Psoas muscle (tissue), 8 donors: ENCODE results near the gene PRR23C. TPM values are rescaled to one million over a fixed set of nuclear protein-coding genes. Genes with fewer than 3 reads are reported as not detected.

Source experiments
- ATAC-seq, 4 donors: fragments of 200-7000 bp; cut with Tn5 transposase; one replicate each; pipeline ENCODE4 v1.9.1; 2020; ENCODE audit warnings: moderate library complexity in 3 of 4, mild to moderate bottlenecking in 2 of 4
- DNase-seq, 2 donors: peaks; one replicate each; pipeline ENCODE4 v3.0.0-alpha.2; 2020
- H3K27ac ChIP-seq: fragments of 200-600 bp; one replicate; pipeline ENCODE4 v1.8.0; 2022
- H3K27me3 ChIP-seq, 3 donors: fragments of 200-600 bp in 1 of 3; one replicate each; pipeline versions ENCODE4 v1.6.1 to v1.8.0; 2013 to 2022; ENCODE audit warnings: low read length in 2 of 3, mild to moderate bottlenecking in 2 of 3, moderate library complexity in 1 of 3; ENCODE audit not compliant: insufficient read depth in 3 of 3
- H3K36me3 ChIP-seq, 2 donors: fragments of 200-600 bp in 1 of 2; one replicate each; pipeline versions ENCODE4 v1.6.1 to v1.8.0; 2013 to 2022; ENCODE audit warnings: low read depth in 1 of 2, mild to moderate bottlenecking in 1 of 2, moderate library complexity in 1 of 2; ENCODE audit not compliant: insufficient read depth in 1 of 2
- H3K4me1 ChIP-seq: fragments of 200-600 bp; one replicate; pipeline ENCODE4 v1.8.0; 2022
- H3K4me3 ChIP-seq: fragments of 200-600 bp; one replicate; pipeline ENCODE4 v1.8.0; 2022; ENCODE audit warnings: mild to moderate bottlenecking
- H3K9me3 ChIP-seq: fragments of 200-600 bp; one replicate; pipeline ENCODE4 v1.8.0; 2022
- WGBS, 3 donors: extraction: QIAGEN DNeasy Blood & Tissue Kit; methylation state at CpG; one replicate each; pipeline versions ENCODE4 v1.1.6 to v1.1.7; 2013; 5-methylcytosine and 5-hydroxymethylcytosine counted together
- intact Hi-C, 2 donors: fragments of 100-400 bp; cut with DNase I; formaldehyde crosslinking; loops; one replicate each; pipeline versions ENCODE4 v1.11.0 to v1.14.2; 2022
- polyA plus RNA-seq, 3 donors: library from polyadenylated mRNA; stranded (reverse); fragments of 200-250 nt; gene quantifications; one replicate each; pipeline ENCODE4 v1.2.3, GENCODE V29; 2013
- total RNA-seq, 4 donors: library from RNA; stranded (reverse); fragmentation: NEBNext Ultra II Directional in 2 of 4; extraction: Animal tissue kit (Norgen Biotek cat#: 25700) in 2 of 4; gene quantifications; one replicate each; pipeline versions ENCODE4 v1.2.1 to v1.2.4, GENCODE V29; 2021 to 2023
- TF ChIP-seq, protein P1 (sequence below): fragments of 200-600 bp; IDR thresholded peaks from one replicate; pipeline ENCODE4 v1.8.0; 2022; ENCODE audit warnings: antibody characterized with exemption
- donor health status: healthy with polysubstance abuse.
- donor health status: DM: no; HTN: no; CAD: no; lungs with moderate emphysema.
- donor health status: Bipolar disorder and iron deficiency.
- donor health status: healthy.
- donor health status: DM: yes; HTN: yes; CAD: no.
- donor health status: DM: no; HTN: no; CAD: no.
- donor health status: DM: no; HTN: no; CAD: no.
- donor health status: DM: yes; HTN: yes; CAD: no.

Gene PRR23C
- total and polyA plus RNA-seq, 7 donors: not detected

DNA sequence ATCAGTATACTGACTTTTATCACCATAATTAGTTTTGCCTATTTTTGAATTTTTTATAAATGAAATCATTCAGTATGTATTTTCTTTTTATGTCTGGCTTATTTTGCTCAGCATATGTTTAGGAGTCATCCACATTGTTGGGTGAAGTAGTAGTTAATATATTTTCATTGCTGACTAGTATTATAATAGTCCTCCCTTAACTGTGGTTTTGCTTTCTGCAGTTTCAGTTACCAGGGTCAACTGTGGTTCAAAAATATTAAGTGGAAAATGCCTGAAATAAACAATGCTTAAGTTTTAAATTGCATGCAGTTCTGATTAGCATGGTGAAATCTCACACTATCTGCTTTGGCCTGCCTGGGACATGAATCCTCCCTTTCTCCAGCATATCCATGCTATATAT is 39.5 kb upstream of the PRR23C start:
- no peaks in the 10 kb centered on the region for H3K36me3 ChIP-seq
- H3K27ac ChIP-seq: no peak overlapping the region
- no peak for ATAC-seq
- no peak overlapping the region for H3K4me3 ChIP-seq
- intact Hi-C loops: no loop called here
- H3K4me1 ChIP-seq: no peaks in the 10 kb centered on the region
- DNase-seq: no peak
- peaks cover 0 to 5% (median 0%) of the 10 kb centered on the region in 3 donors for H3K27me3 ChIP-seq
- no peaks in the 10 kb centered on the region for H3K9me3 ChIP-seq
- TF ChIP-seq, protein P1, sequence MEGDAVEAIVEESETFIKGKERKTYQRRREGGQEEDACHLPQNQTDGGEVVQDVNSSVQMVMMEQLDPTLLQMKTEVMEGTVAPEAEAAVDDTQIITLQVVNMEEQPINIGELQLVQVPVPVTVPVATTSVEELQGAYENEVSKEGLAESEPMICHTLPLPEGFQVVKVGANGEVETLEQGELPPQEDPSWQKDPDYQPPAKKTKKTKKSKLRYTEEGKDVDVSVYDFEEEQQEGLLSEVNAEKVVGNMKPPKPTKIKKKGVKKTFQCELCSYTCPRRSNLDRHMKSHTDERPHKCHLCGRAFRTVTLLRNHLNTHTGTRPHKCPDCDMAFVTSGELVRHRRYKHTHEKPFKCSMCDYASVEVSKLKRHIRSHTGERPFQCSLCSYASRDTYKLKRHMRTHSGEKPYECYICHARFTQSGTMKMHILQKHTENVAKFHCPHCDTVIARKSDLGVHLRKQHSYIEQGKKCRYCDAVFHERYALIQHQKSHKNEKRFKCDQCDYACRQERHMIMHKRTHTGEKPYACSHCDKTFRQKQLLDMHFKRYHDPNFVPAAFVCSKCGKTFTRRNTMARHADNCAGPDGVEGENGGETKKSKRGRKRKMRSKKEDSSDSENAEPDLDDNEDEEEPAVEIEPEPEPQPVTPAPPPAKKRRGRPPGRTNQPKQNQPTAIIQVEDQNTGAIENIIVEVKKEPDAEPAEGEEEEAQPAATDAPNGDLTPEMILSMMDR: no peak

DNA sequence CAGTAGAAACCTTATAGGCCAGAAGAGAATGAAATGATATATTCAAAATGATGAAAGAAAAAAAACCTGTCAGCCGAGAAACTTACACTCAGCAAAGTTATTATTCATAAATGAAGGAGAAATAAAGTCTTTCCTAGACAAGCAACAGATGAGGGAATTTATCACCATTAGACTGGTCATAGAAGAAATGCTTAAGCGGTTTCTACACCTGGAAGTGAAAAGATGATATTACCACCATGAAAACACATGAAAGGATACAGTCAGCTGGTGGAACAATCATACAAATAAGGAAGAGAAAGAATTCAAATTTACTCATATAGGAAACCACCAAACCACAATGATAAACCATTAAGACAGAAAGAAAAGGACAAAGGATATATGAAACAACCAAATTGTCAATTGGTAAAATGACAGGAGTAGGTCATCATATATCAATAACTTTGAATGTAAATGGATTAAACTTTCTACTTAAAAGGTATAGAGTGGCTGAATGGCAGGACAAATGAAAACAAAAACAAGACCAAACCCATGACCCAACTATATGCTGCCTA is 29.9 kb upstream of the PRR23C start:
- Histone ChIP-seq H3K4me1 (no peaks in the 10 kb centered on the region), H3K27me3 (no peaks in the 10 kb centered on the region), H3K9me3 (peaks cover 9% of the 10 kb centered on the region), H3K27ac (no peak overlapping the region), H3K36me3 (no peaks in the 10 kb centered on the region), H3K4me3 (no peak overlapping the region)
- WGBS, 3 donors: 89 to 96% (median 93%) methylated on average over 2 of the region's 2 CpGs
- intact Hi-C loops: no loop called here
- TF ChIP-seq, protein P1: no peak
- DNase-seq (no peak), ATAC-seq (no peak)

DNA sequence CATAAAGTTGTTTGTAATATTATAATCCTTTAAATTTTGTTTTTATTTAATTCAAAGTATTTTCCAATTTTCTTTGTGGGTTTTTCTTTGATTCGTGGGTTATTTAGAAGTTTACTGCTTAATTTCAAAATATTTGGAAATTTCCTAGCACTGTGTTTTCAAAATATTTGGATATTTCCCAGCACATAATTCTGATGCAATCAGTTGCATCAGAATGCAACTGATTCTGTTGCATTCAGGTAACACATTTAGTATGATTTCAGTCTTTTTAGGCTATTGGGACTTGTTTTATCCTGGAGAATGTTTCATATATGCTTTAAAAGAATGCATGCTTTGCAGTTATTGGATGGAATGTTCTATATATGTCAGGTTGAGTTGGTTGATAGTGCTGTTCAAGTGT is 18.2 kb upstream of the PRR23C start:
- ATAC-seq: no peak
- Histone ChIP-seq H3K4me1 (no peaks in the 10 kb centered on the region), H3K27ac (no peak overlapping the region), H3K9me3 (no peaks in the 10 kb centered on the region), H3K4me3 (no peak overlapping the region), H3K36me3 (no peaks in the 10 kb centered on the region), H3K27me3 (no peaks in the 10 kb centered on the region)
- no peak for DNase-seq
- intact Hi-C loops: no loop called here
- TF ChIP-seq, protein P1: no peak
- WGBS, 3 donors: 8 to 41% (median 25%) methylated on average over 1 of the region's 1 CpG

DNA sequence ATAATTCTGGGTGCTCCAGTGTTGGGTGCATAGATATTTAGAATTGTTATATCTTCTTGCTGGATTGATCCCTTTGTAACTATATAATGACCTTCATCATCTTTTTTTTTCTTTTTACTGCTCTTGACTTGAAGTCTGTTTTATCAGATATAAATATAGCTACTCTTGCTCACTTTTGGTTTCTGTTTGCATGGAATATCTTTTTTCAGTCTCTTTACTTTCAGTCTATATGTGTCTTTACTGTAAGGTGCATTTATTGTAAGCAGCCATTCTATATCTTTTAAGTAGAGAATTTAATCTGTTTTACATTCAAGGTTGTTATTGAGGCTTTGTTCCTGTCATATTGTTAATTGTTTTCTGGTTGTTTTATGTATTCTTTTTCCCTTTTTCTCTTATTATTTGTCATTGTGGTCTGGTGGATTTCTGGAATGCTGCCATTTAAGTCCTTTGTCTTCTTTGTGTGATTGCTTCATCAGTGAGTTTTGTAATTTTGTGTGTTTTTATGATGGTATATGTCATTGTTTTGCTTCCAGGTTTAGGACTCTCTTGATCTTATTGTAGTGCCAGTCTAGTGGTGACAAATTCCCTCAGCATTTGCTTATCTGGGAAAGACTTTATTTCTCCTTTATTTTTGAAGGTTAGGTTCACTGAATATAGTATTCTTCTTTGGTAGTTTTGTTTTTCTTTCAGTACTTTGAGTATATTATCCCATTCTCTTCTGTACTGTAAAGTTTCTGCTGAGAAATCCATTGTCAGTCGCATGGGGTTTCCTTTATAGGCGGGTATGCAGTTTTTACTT is 8.3 kb upstream of the PRR23C start:
- Histone ChIP-seq H3K9me3 (peaks cover 24% of the 10 kb centered on the region), H3K36me3 (no peaks in the 10 kb centered on the region), H3K27ac (no peak overlapping the region), H3K4me1 (no peaks in the 10 kb centered on the region), H3K27me3 (no peaks in the 10 kb centered on the region), H3K4me3 (no peak overlapping the region)
- DNase-seq: no peak
- TF ChIP-seq, protein P1: no peak
- no peak for ATAC-seq
- intact Hi-C loops: no loop called here
- 61 to 80% (median 70%) methylated on average over 2 of the region's 2 CpGs for WGBS, 3 donors
